Fibroblast of skin of right biceps (primary cell): ENCODE data around the gene KSR2.
"Not testable (repeated sequence)": the region's sequence is repeated elsewhere in the genome, so short reads cannot be mapped to it uniquely, and the experiment has no call there.

Experiments used
- DNase-seq: peaks from one replicate; pipeline ENCODE4 v3.0.0-alpha.2; 2013

The KSR2 gene

DNA sequence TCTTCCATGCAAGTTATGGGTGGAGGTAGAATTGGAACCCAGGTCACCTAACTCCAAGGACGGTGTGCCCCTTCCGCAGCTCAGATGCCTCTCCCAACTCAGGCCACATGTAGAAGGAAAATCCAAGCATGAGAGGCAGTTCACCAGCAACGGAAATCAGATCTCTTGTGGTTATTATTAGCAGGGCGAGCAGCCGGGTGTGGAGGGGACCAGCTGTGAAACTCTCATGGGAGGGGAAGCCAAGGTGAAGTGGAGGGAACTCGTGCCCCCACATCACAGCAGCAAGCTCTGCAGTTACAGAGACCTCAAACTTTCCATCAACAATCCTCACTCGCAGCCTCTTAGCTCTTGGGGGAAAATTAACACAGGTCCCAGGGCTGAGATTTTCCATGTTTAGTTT is 79.7 kb downstream of the KSR2 start:
- no peak for DNase-seq

DNA sequence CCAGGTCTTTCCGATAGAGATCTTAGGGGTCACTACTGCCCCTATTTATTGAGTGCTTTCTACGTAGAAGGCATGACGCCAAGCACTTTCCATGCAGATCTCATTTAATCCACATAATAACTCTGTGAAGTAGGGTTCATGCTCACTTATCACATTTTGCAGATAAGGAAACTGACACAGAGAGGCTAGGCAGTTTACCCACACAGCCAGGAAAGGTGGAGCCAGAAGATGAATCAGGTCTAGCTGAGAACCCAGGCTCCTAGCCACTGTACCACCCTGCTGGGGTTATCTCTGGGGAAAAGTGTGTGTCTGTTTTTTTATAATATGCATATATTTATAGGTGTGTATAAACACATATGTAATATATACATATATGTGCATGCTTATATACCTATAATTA is 83.6 kb downstream of the KSR2 start:
- DNase-seq = no peak

DNA sequence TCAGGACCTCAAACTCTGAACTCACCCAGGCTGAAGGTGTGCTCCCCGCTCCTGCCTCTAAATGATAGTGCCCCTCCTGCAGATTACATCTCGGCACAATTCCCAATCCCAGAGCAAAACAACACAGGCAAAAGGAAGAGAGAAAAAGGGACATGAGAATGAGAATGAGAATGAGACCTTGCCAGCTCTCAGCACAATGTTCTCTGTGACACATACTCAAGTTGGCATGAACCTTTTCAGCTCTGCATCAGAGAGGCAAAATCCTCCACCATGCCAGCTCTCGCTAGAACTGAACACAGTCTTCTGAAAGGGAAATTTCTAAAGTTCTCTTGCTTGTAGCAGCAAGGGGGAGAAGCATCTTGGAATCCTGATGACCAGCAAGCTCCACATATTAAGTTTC is 84.6 kb downstream of the KSR2 start:
- DNase-seq = no peak

DNA sequence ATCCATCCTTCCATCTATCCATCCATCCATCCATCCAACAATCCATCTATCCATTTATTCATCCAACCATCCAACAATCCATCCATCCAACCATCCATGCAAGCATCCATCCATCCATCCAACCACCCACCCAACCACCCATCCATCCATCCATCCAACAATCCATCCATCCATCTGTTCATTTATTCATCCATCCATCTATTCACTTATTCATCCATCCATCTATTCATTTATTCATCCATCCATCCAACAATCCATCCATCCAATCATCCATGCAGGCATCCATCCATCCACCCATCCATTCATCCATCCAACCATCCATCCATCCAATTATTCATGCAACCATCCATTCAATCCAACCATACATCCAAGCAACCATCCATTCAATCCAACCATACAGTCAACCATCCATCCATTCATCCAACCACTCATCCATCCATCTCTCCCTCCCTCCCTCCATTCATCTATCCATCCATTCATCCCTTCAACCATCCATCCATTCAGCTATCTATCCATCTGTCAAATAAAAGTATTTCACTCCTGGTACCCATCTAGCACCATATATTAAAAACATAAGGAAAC is 86.1 kb downstream of the KSR2 start:
- DNase-seq = no peak

DNA sequence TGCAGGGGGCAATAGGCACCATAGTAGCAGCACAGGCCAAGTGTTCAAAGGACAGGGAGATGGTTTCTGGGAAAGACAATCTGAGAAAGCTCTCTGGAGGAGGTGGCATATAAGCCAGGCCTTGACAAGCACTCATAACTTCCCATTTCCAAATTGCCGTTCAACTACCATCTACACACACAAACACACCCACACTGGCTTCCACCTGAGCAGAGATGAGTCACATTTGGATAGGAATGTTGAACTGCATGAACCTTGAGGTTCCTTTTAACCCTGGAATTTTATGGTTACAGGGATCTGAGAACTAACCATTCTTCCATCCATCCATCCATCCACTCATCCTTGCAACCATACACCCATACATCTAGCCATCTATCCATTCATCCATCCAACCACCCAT is 86.6 kb downstream of the KSR2 start:
- DNase-seq = no peak

DNA sequence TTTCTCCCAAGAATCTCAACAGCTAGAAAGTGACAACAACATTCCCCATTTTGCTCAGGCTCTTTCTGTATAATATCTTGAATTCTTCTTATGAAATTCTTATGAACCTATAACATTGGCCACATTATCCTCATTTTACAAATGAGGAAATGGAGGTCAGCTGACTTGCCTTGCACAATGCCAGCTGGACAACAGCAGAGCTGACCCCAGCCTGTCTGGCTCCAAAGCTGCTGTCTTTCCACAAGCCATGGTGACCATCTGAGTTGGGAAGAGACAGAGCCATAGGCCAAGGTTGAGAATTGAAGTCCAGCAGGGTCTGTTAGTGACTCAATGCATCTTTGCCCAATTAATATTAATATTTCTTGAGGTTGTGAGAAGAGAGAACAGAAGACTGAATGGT is 87.3 kb downstream of the KSR2 start:
- no peak for DNase-seq

DNA sequence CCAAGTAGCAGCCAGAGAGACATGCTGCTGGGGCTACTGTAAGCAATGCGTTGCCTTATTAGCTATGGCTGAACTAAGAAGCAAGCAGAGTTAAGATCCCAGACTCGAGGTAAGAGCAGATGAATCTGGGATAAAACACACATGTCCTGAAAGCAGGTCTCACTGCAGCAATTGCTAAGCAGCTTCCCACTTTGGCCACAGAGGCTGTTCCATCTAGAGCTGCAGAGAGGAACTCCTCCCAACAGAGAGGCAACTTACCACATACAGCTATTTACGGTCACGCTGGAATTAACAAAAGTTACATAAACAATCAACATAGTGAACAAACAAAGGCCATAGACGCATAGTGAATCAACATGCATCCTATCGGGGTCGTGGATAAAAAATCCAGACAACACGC is 90.2 kb downstream of the KSR2 start:
- DNase-seq = no peak

DNA sequence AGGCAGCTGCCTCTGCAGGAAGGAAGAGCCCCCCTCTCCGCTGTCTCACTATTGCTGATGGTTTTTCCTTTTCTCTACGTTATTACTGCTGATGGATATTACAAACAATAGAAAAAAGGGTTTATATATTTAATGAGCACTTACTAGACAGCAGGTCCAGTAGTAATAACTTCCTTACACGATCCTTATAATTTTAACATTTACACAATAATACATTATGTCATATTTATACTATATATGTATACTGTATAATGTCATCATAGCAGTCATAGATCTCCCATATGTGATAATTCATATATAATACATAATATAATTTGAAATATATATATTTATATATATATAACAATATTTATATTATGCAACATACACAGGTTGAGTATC is 92.4 kb downstream of the KSR2 start:
- no peak for DNase-seq

DNA sequence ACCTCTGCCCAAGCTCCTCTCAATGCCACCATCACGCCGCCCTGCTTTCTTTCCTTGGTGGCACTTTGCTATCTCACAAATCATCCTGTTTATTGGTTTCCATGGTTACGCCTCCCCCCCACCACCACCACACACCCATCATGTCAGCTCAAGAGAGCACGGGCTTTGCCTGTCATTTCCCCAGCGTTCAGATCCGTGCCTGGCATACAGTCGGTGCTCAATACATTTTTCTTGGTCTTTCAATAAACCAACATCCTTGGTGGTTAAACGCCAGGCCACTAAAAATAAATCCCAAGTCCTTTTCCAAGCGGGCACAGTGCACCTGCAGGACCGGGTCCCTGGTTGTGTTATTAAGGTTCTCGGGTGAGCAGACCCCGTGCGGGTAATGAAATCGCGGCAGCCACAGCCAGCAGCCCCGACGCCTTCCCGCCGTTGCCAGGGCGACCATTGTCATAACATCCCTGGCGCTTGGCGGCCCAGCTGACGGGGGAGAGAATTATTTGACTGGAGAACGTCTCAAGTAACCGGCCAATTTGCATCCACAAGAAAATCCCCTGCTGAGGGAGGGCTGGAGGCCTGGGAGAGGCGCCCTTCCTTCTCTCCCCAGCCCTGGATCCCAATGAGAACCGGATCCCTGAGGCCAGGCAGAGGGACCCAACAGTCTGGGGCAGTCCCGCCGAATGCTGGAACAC is 92.9 kb downstream of the KSR2 start:
- DNase-seq = peak; percentile 41

DNA sequence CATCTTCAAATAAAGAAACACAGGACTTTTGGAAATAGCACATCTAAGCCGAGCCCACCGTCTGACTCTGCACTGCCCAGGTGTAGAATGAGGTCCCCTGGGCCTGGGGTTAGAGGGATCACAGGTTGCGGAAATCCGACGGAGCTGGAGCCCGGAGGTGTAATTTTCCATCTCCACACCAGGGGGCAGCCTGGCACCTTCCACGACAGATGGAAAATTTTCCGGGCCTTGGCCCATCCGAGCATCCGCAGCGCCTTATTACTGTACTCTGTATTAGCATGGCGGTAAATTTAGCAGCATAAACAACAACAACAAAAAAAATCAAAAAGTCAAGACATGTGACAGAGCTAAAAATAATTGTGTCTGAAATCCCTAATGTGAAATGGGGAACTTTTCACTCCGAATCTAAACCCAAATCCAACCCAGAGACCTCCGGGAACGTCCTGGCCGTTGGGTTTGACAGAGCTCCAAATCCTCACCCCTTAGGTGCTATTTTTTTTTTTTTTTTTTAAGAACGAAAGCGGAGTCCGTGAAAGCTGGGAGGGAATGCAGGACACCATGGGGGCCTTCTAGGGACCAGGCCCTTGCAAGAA is 93.9 kb downstream of the KSR2 start:
- DNase-seq = peak; percentile 54

DNA sequence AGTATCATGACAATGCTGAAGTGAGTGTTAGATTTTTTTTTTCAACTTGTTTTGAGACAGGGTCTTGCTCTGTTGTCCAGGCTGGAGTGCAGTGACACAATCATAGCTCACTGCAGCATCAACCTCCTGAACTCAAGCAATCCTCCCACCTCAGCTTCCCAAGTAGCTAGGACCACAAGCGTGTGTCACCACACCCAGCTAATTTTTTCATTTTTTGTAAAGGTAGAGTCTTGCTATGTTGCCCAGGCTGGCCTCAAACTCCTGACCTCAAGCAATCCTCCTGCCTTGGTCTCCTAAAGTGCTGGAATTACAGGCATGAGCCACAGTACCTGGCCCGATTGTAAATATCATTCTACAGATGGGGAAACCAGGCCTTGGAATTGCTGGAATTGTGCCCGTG is 94.6 kb downstream of the KSR2 start:
- not testable (repeated sequence) for DNase-seq

DNA sequence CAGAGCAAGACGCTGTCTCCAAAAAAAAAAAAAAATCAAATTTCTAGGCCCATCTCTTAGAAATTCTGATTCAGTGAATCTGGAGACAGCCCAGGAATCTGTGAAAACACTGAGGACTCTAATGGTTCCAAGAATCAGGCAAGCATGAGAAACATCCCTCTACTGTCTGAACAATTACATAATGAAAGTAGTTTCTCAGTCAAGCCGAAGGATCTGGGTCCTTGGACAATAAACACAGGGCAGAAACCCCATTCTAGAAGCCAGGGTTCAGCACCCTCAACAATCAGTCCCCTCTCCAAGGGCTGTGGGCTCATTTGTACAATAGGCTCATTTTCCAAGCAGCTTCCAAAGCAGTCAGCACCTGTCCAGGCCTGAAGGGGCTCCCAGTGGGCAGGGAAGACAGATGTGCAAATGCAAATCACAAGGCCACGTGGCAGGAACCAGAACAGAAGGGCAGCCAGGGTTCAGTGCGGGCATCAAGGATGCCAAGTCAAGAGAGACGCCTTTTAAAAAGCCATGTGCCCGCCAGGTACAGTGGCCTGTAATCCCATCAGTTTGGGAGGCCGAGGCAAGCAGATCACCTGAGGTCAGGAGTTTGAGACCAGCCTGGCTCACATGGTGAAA is 96.1 kb downstream of the KSR2 start:
- DNase-seq = no peak

DNA sequence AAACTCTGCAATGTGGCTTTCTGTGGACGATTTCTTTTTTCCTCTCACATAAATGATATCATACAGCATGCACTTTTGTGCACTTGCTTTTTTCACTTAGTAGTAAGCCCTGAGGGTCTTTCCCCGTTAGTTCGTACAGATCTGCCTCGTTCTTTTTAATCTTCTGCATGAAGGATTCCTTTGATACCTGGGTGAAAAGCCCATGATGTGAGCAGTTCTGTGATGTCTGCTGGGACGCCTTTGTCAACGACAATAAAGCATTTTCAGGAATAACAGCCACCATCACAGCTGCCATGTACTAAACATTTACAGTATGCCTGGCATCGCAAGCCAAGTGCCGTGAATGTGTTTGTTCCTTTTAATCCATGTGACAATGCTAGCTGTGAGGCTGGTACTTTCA is 99.2 kb downstream of the KSR2 start:
- DNase-seq = no peak

DNA sequence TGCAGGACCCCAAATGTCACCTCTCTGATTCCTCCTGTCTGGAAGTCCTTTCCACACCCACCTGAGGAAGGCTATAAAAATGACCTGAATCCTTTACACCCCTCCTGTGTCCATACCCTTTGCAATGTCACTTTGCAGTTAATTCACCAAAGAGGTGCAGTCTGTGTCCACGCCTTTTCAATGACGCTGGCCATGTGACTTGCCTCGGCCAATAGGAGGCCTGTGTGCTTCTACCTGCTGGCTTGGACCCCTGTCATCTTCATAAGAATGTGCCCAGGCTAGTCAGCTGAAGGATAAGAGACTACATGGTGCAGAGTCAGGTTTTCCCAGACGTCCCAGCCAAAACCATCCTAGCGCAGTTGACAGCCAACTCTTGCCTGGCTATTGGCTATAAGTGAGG is 101.4 kb downstream of the KSR2 start:
- DNase-seq = no peak

DNA sequence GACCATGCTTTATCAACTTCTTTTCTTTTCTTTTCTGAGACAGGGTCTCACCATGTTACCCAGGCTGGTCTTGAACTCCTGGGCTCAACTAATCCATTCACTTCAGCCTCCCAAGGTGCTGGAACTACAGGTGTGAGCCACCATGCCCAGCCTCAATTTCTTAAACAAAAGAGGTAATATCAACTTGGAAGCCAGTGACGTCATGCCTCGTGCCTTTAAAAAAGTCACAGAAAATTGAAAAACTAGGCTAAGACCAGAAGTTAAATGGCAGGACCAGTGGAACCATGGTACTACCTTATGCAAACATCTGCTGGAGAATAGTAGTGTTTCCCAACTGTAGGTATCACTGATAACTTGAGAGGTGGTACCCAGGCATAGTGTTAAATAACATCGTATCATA is 103.3 kb downstream of the KSR2 start:
- DNase-seq = no peak

DNA sequence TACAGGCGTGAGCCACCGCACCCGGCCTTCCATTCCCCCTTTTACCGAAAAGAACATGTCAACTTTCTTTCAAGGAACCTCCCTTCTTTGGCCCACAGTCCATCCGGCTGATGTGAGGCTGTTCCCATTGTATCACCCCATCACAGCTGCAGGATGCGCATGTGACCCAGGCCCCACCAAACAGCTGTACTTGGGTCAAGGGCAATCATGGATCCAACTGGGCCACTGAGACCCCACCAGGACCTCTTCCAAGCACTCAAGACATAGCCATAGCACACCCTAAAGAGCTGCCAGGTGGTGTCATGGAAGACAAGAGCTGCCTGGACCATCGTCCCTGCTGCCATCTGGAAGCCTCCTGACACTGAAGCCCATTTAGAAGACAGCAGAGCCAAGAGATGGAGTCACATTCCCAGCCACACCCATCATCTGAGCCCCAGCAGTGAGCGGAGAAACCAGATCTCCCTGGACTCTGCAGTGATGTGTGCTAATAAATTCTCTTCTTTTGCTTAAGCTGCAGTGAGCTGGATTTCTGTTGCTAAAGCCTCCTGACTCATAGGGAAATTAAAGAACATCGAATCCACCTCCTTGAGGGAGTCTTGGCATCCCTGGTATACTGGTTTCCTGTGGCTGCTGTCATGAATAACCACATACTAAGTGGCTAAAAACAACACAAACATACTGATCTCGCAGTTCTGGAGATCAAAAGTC is 105.6 kb downstream of the KSR2 start:
- DNase-seq = peak; percentile 9

DNA sequence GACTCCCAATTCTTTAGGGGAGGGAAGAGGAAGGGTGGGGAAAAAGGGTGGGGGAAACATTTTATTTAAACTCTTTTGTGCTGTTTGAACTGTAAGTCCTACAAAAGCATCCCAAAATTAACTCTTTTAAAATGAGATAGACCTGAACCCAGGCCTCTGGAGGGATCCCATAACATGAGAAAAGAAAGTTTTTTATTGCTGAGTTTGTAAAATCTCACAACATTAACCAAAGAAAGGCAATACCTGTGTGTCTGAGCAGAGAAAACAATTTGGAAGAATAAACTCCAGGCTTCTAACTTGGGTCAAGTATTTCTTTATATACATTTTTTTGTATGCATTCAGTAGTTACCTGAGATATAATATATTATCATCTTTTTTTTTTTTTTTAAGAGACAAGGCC is 107.1 kb downstream of the KSR2 start:
- no peak for DNase-seq

DNA sequence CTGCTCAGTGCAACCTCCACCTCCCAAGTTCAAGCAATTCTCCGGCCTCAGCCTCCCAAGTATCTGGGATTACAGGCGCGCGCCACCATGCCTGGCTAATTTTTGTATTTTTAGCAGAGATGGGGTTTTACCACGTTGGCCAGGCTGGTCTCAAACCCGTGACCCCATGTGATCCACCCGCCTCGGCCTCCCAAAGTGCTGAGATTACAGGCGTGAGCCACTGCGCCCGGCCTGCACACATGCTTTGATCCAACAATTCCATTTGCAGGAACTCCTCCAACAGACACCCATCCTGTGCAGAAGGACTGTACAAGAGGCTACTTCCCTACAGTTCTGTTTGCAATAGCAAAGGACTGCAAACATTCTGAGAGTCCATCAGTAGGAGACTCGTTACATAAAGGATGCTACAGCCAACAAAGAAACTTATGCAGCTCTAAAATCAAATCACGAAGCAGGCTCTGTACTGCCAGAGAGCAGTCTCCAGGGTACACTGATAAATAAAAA is 108.0 kb downstream of the KSR2 start:
- not testable (repeated sequence) for DNase-seq

DNA sequence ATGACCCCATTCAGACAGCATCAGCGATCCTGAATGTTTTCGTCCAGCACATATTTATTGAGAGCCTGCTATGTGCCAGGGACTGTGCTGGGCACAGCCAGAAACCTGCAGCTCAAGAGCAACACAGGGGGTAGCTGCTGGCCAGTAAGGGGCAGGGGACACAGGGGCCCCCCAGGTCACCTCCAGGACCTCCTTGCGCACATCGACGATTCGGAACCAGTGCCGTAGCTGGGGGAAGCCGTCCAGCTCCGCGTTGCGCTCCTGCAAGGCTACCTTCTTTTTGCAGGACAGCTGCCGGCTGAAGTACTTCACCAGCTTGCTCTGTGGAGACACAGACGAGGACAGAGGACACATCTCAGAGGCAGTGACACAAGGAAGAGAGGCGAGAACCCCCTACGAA is 108.7 kb downstream of the KSR2 start:
- no peak for DNase-seq

DNA sequence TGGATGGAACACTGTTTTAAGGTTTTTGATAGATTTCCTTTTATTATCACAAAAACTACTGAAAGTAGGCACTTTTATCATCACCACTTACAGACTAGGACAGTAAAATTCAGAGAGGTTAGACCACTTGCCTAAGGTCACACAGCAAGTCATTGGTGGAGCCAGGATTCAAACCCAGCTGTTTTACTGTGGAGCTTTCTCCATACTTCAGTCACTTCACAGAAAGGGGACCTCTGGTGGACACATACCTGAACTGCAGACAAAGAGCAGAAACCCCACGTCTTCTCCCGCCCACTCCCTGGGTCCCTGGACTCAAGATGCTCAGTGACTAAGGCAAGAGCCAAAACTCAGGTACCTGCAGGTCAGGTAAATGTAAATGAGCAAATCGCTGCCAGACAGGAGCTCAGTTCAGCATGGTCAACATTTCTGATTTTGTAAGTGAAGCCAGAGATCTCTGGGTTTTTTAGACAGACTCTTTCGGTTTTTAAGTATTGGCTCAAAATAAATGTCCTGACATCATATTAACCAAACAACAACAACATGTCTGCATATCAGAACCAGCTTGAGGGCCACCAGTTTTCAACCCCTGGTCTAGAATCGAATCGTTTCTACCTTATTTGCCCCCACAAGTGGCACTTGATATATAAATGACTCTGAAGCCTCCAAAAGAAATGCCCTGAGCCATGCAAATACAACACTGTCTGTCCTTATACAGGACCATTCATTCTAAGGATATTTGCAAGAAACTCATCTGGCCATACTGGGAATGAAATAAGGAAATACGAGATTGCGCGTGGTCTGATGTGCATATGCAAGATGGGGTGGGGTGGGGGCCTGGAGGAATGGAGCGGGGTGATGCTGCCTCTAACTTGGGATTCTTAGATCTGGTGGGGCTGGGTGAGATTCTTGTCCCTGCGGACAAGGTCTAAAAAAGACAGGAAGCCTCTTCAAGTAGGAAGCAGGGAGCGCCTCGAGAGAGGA is 110.9 kb downstream of the KSR2 start:
- DNase-seq = peak; percentile 46

DNA sequence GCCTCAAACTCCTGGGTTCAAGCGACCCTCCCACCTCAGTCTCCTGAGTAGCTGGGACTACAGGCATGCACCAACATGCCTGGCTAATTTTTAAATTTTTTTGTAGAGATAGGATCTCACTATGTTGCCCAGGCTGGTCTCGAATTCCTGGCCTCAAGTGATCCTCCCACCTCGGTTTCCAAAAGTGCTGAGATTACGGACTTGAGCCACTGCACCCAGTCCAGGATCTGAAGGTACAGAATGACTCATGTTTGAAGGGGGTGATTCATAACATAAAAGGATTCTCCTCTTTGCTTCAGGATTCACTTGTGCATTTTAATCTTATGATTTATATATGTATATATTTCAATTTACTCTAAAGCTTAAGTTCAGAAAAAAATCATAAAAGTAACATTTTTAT is 111.7 kb downstream of the KSR2 start:
- DNase-seq = not testable (repeated sequence)

DNA sequence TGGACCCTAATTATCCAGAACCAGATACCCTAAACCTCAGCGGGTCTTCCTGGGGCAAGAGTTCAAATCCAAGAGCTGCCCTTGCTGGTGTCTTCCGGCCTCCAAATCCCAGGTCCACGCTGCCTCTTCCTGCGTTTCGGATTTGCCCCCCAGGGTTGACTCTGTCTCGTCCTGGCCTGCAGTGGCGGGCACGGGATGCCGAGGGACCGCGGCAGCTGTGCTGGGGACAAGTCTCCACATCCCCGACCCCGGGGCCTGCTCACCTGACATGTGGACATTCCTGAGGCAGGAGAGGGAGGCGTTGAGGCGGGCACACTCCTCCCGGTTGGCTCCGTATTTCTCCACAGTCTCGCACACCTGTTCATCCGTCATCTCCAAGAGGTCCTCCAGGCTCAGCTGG is 113.6 kb downstream of the KSR2 start:
- no peak for DNase-seq
